Measurements from ENCODE around the gene CRACR2A. TPM values are rescaled to one million over a fixed set of nuclear protein-coding genes. Genes with fewer than 3 reads are reported as not detected.

Gene CRACR2A, protein sequence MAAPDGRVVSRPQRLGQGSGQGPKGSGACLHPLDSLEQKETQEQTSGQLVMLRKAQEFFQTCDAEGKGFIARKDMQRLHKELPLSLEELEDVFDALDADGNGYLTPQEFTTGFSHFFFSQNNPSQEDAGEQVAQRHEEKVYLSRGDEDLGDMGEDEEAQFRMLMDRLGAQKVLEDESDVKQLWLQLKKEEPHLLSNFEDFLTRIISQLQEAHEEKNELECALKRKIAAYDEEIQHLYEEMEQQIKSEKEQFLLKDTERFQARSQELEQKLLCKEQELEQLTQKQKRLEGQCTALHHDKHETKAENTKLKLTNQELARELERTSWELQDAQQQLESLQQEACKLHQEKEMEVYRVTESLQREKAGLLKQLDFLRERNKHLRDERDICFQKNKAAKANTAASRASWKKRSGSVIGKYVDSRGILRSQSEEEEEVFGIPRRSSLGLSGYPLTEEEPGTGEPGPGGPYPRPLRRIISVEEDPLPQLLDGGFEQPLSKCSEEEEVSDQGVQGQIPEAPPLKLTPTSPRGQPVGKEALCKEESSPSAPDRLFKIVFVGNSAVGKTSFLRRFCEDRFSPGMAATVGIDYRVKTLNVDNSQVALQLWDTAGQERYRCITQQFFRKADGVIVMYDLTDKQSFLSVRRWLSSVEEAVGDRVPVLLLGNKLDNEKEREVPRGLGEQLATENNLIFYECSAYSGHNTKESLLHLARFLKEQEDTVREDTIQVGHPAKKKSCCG
- 10 to 100 TPM in 1 of 4 donors, 1 to 10 TPM in 3; 2.2 to 11.8 (median 5.0) TPM for total RNA-seq

- ATAC-seq (ENCODE audit: low FRiP score) (peak; percentile 70), DNase-seq (ENCODE audit: low spot score) (no peak)
- TF ChIP-seq, protein P1, sequence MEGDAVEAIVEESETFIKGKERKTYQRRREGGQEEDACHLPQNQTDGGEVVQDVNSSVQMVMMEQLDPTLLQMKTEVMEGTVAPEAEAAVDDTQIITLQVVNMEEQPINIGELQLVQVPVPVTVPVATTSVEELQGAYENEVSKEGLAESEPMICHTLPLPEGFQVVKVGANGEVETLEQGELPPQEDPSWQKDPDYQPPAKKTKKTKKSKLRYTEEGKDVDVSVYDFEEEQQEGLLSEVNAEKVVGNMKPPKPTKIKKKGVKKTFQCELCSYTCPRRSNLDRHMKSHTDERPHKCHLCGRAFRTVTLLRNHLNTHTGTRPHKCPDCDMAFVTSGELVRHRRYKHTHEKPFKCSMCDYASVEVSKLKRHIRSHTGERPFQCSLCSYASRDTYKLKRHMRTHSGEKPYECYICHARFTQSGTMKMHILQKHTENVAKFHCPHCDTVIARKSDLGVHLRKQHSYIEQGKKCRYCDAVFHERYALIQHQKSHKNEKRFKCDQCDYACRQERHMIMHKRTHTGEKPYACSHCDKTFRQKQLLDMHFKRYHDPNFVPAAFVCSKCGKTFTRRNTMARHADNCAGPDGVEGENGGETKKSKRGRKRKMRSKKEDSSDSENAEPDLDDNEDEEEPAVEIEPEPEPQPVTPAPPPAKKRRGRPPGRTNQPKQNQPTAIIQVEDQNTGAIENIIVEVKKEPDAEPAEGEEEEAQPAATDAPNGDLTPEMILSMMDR (IDR thresholded peaks at IDR 0.05) = peak in 1 of 3 donors; percentile 10
Observed at GRCh38 chr12:3752741-3753486, at the start of gene CRACR2A. TSS of gene CRACR2A (minus strand) at chr12:3753109. CDS start at chr12:3696999, 56,110 bp downstream.

DNA sequence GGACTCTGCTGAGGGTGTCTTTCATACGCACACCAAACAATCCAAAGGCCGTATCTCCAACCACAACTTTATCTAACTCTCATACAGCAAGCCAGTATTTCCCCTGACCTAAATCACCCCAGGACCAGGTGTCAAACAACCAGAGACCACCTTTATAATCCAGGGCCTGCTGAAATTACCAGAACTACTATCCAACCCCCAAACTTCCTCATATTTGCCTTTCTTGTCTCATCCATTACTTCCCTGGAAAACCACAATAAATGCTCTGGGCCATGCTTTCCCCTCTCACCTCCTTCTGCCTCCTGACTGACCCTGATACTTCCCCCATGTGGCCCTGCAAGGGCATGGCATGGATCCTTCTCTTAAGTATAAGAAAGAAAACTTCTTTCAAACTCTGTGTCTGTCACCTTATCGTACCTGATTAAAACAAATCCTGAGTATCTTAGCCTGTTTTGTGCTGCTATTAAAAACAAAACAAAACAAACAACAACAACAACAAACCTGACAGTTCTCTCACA is 44.7 kb upstream of the CRACR2A start:
- TF ChIP-seq, protein P1 (IDR thresholded peaks at IDR 0.05) = no peak
- no peak for ATAC-seq (ENCODE audit: low FRiP score)
- no peak for DNase-seq (ENCODE audit: low spot score)

GRCh38 chr12:3795492-3796133 is 42.7 kb upstream of the CRACR2A start:
- no peak for DNase-seq (ENCODE audit: low spot score)
- TF ChIP-seq, protein P1 (IDR thresholded peaks at IDR 0.05) = no peak
- ATAC-seq (ENCODE audit: low FRiP score) = no peak

DNA sequence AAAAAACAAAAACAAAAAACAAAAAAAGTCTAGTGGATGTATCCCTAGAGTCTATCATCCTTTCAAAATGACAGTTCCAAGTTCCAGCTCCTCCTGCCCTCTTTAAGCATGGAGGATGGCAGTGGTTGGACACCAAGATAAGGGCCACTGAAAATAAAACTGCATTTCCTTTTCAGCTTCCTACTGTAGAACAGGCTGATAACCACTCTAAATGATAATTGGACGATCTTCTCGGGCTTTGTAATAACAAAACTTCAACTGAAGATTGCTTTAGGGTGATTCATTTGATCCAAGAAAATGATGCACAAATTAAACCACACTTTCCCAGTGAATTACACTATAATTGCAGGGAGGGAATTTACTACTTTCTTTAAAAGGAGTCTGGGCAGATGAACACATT is 42.2 kb upstream of the CRACR2A start:
- TF ChIP-seq, protein P1 (IDR thresholded peaks at IDR 0.05) = no peak
- ATAC-seq (ENCODE audit: low FRiP score) (no peak), DNase-seq (ENCODE audit: low spot score) (no peak)

DNA sequence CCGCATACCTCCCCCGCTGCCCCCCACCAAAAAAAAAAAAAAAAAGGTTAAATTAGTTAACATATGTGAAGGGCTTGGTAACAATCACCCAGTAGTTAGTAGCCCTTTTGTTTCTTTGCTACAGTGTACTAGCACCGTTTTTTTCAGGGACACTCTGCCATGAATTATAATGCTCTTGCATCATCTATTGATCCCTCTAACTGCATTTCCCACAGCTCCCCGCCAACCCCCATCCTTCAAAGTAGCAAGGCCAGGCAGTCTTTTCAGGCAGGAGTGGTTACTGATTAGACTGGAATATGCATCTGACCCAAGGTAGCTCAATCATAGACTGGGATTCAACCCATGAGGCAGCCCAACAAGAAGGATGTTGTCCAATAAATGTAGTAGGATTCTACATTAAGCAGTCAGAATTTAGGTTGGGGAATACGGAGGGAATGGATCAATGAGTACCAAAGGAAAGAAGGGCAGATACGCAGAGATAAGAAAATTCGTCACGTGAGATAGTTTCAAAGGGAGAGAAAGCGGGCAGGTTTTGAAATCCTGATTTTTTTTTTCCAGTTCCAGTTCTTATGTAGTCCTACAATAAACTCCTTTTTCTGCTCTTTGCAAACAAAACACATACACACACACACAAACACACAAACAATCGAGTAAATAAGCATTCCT is 39.8 kb upstream of the CRACR2A start:
- DNase-seq (ENCODE audit: low spot score) = no peak
- ATAC-seq (ENCODE audit: low FRiP score) = no peak
- TF ChIP-seq, protein P1 (IDR thresholded peaks at IDR 0.05) = no peak

Measured in omental fat pad (tissue), 4 donors.